D721Med (cell line): Measurements from ENCODE around the gene CABP7.

ENCODE experiments used
- DNase-seq: peaks from one replicate; pipeline ENCODE4 v3.0.0; 2011; ENCODE audit warnings: low spot score; ENCODE audit not compliant: insufficient read length
- FAIRE-seq: peaks from 2 replicates; lab custom pipeline; 2011; peaks lifted over from hg19 to GRCh38; lab: Jason Lieb, UNC
- TF ChIP-seq, protein P1 (sequence below): IDR thresholded peaks from 2 replicates; pipeline ENCODE4 v1.5.1; 2012; ENCODE audit warnings: mild to moderate bottlenecking, control low read depth; ENCODE audit not compliant: insufficient read depth; ENCODE audit errors: missing control alignments

CABP7 gene

DNA sequence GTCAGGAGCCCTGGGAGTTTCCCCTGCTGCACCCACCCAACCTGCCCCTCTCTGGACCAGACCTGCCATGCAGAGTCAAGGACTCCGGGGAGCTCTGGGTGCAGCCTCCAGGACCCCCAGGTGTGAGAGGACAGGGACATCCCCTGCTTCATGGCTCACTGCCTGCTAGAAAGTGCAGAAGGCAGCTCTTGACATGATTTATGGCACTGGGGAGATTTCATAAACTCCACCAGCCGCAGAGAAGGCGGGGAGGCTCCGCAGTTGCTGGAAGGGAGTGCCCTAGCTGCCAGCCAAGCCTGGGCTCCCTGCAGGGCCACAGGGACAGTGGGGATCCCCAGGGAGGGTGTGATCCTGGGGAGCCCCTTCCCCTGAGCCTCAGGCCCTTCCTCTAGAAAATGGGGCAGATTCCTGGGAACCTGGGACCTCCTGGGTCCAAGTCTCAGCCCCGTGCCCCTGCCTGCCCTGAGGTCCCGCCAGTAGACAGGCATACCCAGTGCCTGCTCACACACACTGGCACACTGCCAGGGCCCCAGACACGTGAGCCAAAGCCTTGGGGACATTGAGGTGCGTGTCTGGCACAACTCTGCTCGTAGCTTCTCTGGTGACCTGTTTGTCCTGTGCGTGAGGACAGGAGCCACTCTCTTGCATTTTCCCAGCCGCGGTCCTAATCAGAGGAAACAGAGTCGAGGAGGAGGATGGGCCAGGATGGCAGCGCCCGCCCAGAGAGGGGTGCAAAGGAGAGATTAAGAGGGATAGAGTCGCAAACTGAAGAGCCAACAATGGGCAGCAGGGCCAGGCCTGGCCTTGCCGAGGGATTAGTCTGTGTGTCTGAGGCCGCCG, 13.8 kb downstream of the CABP7 start:
- TF ChIP-seq, protein P1, sequence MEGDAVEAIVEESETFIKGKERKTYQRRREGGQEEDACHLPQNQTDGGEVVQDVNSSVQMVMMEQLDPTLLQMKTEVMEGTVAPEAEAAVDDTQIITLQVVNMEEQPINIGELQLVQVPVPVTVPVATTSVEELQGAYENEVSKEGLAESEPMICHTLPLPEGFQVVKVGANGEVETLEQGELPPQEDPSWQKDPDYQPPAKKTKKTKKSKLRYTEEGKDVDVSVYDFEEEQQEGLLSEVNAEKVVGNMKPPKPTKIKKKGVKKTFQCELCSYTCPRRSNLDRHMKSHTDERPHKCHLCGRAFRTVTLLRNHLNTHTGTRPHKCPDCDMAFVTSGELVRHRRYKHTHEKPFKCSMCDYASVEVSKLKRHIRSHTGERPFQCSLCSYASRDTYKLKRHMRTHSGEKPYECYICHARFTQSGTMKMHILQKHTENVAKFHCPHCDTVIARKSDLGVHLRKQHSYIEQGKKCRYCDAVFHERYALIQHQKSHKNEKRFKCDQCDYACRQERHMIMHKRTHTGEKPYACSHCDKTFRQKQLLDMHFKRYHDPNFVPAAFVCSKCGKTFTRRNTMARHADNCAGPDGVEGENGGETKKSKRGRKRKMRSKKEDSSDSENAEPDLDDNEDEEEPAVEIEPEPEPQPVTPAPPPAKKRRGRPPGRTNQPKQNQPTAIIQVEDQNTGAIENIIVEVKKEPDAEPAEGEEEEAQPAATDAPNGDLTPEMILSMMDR, result no peak
- DNase-seq (no peak), FAIRE-seq (no peak)

DNA sequence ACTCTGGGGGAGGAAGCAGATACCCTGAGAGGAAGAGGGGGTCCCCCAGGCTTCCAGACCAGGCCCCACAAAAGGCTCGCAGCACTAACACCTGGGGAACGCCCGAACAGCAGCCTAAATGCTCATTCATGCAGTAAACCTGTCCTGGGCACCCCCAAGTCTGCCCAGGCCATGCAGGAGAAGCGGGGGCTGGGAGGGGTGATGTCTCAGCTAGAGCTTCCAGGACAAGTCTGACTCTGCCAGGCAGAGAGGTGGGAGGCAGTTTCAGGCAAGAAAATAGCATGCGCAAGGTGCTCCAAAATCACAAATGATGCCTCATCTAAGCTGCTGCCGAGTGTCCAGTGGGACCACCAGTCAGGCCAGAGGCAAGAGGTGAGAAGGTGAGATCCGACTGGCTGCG, 14.6 kb downstream of the CABP7 start:
- TF ChIP-seq, protein P1, result no peak
- FAIRE-seq (no peak), DNase-seq (no peak)

DNA sequence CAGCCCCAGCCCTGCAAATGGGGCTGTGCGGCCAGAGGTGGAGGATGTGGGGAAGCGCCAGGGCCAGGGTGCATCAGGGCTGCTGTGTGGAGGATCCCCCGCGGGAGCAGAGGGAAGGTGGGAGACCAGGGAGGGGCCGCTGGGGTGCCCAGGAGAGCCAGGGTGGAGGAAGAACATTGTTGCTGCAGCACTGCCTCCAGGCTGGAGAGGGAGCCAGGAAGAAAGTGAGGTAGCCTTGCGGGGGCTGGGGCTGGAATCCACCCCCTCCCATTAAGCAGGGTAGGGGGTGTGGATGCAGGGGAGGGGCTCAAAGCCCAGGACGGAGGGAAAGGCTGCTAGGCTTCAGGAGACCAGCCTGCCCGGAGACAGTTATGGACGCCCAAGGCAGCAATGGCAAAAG, 15.0 kb downstream of the CABP7 start:
- FAIRE-seq (no peak), DNase-seq (no peak)
- TF ChIP-seq, protein P1, result no peak

DNA sequence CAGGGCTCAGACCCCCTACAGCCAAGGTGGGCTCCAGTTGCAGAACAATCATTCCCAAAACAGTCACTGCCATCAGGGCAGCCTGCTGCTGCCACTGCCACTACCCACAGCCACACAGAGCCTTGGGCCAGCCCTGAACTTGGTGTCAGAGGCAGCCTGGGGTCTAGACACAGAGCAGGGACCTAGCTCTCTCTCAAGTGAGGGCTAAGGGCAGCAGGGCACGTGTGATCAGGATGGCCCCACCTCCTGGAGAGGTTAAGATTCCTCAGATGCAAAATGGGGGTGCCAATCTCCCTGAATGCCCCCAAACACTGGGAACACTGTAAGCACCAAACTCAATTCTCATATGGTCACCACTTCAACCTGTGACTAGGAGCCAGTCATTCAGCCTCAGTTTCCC, 15.6 kb downstream of the CABP7 start:
- FAIRE-seq, result no peak
- TF ChIP-seq, protein P1, result no peak
- DNase-seq, result no peak

DNA sequence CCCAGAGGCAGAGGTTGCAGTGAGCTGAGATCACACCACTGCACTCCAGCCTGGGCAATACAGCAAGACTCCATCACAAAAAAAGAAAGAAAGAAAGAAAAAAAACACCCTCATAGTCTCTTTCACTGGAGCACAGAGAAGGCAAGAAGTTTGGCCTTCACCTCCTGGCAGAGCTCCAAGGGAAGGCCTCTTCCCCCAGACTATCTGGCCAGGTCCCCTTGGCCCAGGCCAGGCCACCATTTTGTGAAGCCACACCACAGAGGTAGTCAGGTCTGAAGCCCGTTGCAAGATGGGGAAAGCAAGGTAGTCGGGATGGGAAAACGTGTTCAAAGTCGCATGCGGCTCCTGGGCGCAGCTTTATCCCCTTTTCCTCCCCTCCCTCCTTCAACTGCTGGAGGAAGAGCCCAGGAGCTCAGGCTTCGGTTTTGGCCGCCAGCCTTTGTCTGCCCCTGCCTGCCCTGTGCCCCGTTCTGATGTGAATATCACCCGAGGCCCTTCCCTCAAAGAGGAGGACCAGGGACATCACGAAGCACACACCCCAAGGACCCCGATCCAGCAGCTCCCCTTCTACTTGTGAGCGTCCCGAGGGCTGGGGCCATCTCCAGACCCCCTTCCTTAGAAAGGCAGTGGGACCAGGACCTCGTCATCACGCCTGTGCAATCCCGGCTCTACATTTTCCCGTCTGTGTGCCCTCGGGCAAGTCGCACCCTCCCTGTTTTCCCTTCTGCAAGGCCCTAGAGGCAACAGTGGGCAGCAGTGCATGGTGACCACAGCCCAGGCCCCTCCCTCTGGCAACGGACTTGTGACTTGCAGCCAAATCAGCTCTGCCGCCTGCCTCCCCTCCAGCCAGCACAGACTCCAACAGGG, 17.7 kb downstream of the CABP7 start:
- no peak for FAIRE-seq
- TF ChIP-seq, protein P1, result no peak

DNA sequence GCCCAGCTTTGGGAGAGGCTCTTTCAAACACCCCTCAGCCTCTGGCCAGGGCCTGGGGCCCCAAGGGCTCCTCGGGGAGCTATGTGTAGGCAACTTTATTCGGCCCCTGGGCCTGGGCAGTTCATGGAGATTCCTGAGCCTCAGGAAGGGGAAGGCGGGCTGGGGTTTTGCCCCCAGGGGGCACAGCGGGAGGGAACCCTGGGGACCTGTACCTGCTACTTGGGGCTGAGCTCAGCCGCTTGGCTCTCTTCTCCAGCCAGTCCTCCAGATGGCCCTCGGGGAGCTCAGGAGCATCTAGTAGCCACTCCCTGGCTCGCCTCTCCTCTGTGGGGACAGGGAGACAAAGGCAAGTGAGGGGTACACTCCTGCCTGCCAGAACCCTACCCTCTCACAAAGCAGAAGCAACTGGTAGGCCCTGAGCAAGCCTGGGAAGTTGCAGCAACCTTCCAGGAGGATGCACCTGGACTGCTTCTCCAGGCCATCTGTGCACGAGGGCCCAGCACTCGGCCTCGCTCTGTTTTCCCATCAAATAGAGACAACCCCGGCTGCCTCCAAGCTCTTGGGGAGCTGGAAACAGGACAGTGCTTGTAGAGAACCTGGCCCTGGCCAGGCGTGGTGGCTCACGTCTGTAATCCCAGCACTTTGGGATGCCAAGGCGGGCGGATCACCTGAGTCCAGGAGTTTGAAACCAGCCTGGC, 18.5 kb downstream of the CABP7 start:
- DNase-seq, result no peak
- TF ChIP-seq, protein P1, result no peak
- FAIRE-seq, result no peak

More for the DNA sequence above, 17.7 kb downstream of the CABP7 start:
- DNase-seq, result no peak
